GM10847 (cell line): ENCODE measurements around the gene UBXN7.

ENCODE experiments used
- POLR2A ChIP-seq: IDR thresholded peaks from 2 replicates; pipeline ENCODE4 v1.6.1; 2011; ENCODE audit not compliant: insufficient read length; ENCODE audit errors: extremely low read depth

Gene UBXN7

DNA sequence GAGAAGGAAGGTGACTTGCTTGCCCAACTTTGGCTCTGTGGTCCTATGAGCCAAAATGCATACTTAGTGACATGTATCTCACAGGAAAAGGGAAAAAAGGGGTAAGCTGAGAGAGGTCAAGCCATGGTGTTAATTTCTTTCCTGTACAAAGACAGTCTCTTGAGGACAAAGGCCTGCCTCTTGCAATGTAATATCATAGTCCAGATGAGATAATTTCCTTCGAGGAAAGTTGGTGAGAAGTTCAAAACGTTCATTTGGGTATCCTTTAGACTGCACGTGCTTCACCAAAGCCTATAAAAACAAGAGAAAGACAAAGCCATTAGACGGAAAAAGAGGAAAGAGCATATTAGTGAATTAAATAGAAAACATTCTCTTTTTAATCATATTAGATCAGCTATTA lies 75.7 kb downstream of the UBXN7 start:
- no peak for TF ChIP-seq POLR2A

DNA sequence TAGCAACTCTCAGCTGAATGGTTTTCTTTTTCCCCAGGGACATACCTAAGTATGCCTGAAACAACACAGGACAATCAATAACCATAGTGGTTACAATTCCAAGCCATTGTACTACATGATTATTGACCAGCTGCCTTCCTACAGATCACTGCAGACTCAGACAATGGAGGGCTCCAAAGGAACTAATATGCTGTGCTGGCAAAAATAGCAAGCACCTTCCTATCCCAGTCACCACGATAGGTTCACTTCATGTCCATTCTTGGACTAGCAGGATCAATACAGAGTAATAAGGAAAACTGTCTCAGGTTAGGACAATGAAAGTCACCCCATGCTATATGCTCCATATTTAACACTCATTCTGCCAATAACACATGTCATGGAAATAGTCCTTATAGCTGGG lies 76.6 kb downstream of the UBXN7 start:
- no peak for TF ChIP-seq POLR2A

DNA sequence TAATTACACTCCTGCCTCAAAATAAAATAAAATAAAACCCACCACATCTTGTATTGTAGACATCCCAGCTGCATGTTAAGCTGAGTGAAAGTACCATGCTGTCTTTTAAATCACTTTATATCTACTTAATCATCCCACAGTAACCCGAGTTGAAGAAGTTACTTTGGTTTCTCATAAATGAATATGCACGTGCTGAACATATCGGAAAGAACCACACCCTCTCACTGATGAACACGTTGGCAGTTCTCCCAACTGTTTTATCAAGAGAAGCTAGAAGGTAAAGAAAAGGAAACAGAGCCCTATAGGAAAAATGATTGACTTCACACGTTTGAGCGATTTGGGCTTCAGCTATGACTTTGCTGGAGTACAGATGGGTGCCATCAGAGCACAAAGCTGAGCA lies 78.1 kb downstream of the UBXN7 start:
- no peak for TF ChIP-seq POLR2A

DNA sequence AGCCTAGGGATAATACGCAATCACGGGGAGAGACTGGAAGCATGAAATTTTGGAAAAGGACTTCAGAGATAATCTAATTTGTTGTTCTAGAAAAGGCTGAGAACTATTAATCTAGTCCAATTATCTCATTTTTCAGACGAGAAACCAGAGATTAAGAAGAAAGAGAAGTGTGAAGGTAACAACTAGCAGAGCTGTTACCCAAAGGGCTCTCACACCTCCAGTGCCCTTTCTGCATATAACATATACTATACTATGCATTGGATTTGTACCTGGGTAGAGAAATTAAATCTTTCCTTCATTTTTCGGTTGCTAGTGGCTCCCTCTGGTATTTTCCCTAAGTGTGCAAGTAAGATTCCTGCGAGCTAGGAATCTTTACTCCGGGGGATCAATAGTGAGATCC lies 80.7 kb downstream of the UBXN7 start:
- no peak for TF ChIP-seq POLR2A

DNA sequence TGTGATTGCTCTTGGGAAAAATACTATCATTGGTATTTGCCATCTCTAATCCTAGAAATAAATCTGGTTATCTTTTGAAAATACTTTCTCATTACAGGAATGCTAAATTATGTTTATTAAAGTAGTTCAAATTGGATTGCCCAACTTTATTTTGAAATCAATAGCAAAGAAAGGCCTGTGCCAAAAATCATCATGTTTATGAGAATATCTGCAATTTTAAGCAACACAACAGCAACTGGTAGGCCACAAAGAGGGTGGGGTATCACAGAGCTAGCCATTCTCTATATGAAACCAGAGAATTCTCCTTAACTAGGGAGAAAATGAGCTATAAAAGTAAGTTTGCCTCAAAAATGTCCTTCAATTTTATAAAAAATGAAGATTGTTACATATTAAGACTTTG lies 82.2 kb downstream of the UBXN7 start:
- TF ChIP-seq POLR2A, result no peak

DNA sequence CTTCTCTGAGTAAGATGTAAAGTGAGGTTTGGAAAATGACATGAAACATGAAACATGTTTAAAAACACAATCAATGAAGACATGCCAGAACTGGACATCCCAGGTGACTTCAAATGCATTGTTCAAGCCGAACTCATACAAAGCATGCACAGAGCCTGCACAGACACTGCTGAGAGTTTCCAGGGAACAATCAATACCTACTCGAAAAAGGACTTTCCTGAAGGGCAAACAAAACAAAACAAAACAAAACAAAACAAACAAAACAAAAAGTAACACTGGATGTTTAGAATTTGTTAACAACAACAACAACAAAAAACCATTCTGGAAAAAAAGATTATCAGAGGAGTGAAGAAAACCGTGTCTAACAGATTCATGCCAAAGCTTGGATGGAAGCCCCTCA lies 83.5 kb downstream of the UBXN7 start:
- TF ChIP-seq POLR2A, result no peak

DNA sequence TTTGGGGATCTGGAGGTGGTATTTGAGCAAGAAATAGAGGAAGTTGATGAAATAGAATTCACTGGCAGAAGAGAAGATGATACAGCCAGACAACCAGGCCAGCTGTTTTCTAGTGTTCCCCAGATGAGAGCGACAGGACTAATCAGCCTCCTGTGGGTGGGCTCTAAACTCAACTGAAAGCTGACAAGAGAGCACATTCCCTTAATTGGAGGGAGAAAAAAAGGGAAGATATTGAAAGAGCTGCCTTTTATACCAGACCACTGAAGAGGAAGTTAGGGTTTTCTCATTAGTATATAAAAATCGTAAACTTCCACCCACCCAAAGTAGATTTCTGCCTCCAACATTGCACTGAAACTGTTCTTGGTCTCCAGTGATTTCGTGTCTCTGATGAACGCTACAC lies 87.6 kb downstream of the UBXN7 start:
- no peak for TF ChIP-seq POLR2A

DNA sequence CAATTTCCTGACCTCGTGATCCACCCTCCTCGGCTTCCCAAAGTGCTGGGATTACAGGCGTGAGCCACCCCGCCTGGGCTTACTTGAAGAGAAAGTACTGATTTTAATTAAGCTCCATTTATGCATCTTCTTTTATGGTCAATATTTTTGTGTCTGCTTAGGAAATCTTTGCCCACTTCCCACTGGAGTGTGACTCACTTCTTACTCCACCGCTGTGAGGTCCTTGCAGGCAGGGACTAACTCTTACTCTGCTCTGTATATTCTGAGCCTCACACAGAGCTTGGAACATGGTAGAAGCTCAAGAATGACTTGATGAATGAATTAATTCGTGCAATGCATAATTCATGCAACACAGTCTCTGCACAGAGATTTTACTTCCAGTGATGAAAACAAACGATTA lies 91.1 kb downstream of the UBXN7 start:
- no peak for TF ChIP-seq POLR2A

DNA sequence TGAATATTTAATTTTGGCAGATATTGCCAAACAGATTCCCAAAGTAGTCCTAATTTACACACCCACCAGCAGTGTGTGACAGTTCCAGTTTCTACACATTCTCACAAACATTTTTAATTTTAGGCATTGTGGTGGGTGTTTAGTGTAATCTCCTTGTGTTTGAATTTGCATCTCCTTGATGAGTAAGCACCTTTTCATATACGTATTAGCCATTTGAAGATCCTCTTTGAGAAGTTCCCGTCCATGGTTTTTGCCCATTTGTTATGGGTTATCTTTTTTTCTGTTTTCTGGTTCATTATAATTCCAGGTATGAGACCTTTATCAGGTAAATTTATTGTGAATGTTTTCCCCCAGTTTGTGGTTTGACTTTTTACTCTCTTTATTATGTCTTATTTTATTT lies 91.8 kb downstream of the UBXN7 start:
- TF ChIP-seq POLR2A, result no peak

DNA sequence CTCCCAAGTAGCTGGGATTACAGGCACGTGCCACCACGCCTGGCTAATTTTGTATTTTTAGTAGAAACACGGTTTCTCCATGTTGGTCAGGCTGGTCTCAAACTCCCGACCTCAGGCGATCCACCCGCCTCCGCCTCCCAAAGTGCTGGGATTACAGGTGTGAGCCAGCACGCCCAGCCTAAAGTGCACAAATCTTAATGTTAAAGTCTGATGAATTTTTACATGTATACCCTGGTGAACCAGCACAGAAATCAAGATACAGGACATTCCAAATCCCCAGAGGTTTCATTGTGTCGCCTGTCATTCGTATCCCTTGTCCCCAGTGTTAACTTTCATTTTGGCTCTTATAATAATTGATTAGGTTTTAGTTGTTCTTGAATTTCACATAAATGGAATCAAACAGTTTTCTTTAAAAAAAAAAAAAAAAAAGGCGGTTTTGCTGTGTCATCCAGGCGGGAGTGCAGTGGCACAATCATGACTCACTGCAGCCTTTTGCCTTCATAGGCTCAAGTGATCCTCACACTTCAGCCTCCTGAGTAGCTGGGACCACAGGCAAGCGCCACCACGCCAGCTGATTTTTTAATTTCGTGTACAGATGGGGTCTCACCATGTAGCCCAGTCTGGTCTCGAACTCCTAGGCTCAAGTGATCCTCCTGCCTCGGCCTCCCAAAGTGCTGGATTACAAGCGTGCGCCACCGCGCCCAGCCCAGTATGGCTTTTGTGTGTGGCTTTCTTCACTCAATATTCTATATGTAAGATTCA lies 92.6 kb downstream of the UBXN7 start:
- TF ChIP-seq POLR2A, result no peak

DNA sequence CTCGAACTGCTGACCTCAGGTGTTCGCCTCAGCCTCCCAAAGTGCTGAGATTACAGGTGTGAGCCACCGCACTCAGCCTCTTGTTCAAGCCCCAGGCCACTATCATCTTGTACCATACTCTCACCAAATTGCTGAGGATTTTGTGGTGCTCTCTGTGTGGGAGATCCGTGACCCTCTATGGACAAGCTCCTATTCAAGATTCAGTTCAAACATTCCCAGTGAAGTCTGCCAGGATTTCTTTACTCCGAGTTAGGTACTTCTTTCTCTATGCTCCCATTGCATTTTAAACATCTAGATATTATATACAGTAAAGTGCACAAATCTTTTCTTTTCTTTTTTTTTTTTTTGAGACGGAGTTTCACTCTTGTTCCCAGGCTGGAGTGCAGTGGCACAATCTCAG lies 93.2 kb downstream of the UBXN7 start:
- TF ChIP-seq POLR2A, result no peak

DNA sequence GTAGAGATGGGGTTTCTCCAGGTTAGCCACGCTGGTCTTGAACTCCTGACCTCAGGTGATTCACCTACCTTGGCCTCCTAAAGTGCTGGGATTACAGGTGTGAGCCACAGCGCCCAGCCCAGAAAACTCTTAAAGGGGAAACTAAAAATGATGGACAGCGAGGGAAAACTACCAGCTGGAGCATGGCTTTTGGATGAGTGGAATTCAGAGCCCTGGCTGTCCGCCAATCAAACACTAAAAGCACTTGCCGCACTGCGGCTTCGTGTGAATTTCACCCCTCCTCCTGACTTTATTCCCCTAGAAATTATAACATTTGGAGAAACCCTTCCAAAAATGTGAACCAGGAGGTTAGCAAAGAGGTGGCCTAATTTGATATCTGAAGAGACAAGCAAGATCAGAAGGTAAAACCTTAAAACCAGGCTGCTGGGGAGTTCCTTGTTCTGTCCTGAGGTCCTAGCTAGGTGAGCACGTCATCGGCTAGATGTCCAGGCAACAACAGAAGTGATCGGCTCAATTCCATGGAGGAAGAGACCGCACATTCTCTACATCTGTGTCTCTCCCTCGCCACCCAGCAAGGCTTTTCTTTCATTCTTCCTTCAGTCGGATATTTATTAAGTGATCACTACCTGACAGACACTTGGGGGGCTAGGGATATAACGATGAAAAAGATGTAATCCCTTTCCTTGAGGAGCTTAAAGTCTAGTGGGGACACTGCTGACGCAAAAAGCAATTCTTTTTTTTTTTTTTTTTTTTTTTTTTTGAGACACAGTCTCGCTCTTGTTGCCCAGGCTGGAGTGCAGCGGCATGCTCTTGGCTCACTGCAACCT lies 95.7 kb downstream of the UBXN7 start:
- TF ChIP-seq POLR2A, result no peak

DNA sequence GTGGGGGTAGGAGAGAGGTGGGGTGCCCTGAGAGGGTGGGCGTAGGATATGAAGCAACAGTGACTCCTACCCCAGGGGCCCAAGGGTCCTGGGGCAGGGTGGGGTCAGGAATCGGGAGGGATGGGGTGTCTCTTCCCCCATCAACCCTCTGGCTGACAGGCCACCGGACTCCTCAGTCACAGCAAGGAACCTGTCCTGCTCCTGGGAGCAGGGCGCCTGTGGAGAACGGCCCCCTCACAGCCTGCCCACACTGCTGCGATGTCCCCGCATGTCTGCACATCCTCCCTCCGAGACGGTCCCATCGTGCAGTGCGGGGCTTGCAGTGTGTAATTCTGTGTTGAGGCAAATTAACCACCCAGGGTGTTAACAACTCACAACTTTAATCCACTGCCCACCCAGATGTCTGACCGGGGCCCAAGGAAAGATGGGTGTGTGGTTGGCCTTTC lies 96.7 kb downstream of the UBXN7 start:
- no peak for TF ChIP-seq POLR2A

DNA sequence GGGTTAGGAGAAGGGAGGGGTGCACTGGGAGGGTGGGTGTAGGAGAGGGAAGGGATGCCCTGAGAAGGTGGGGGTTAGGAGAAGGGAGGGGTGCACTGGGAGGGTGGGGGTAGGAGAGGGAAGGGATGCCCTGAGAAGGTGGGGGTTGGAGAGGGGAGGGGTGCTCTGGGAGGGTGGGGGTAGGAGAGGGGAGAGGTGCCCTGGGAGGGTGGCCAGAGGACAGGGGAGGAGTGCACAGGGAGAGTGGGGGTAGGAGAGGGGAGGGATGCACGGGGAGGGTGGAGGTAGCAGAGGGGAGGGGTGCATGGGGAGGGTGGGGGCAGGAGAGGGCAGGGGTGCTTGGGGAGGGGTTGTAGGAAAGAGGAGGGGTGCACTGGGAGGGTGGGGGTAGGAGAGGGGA lies 97.2 kb downstream of the UBXN7 start:
- TF ChIP-seq POLR2A, result no peak

DNA sequence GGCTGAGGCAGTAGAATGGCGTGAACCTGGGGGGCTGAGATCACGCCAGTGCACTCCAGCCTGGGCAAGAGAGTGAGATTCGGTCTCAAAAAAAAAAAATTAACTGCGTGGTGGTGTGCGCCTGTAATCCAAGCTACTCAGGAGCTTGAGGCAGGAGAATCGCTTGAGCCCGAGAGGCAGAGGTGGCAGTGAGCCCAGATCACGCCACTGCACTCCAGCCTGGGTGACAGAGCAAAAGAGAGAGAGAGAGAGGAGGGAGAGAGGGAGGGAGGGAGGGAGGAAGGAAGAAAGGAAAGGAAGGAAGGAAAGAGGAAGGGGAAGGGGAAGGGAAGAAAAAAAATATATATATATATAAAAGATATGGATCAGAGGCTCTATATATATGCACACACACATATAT lies 100.1 kb downstream of the UBXN7 start:
- TF ChIP-seq POLR2A, result no peak

DNA sequence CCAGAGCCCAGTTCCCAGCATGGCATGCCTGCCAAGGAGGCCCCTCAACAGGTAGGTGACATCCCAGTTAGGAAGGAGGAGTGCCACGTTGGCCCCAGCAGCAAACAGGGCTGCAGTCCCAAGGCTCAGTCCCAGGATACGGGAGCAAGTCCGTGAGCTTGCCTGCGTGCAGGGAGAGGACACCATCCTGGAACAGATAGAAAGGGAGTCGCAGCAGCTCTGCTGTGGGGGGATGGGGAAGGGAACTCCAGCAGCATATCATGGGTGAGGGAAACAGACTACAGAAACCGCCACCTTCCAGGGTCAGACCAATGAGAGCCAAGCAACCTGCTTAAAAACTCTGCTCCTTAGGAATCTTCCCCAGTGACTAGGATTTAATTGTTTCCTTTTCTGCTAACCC lies 104.8 kb downstream of the UBXN7 start:
- no peak for TF ChIP-seq POLR2A
